Measurements from ENCODE around the gene SLC35G1.

- TF ChIP-seq NFKBIZ (CRISPR knock-in tag; IDR thresholded peaks at IDR 0.05): no peak
- TF ChIP-seq ZNF335 (CRISPR knock-in tag; IDR thresholded peaks at IDR 0.05): no peak
- no peak for TF ChIP-seq ATM (IDR thresholded peaks at IDR 0.05; ENCODE audit: borderline replicate concordance)
- TF ChIP-seq CTCF (CRISPR knock-in tag; IDR thresholded peaks at IDR 0.05): no peak
- no peak for TF ChIP-seq ZNF224 (CRISPR knock-in tag; IDR thresholded peaks at IDR 0.05)
- no peak for TF ChIP-seq NFE2L2 (IDR thresholded peaks at IDR 0.05; ENCODE audit: low read length)
Observed at GRCh38 chr10:93875032-93875358, 18.8 kb upstream of the SLC35G1 start.

Measured in HepG2 (cell line).